Trophoblast cell (in vitro differentiated cells and primary cell): ENCODE results near the gene WDFY1.

Experiments
- DNase-seq, 2 donors: peaks; one replicate each; pipeline ENCODE4 v3.0.0-alpha.2; 2016
- H2AFZ ChIP-seq: 2 replicates; pipeline ENCODE4 v1.6.1; 2013; ENCODE audit warnings: low read length, moderate library complexity, mild to moderate bottlenecking; ENCODE audit not compliant: insufficient read depth, poor library complexity
- H2AK5ac ChIP-seq: 2 replicates; pipeline ENCODE4 v1.6.1; 2013; ENCODE audit warnings: mild to moderate bottlenecking, low read length
- H2BK120ac ChIP-seq: 2 replicates; pipeline ENCODE4 v1.6.1; 2013; ENCODE audit warnings: low read length, mild to moderate bottlenecking, moderate library complexity; ENCODE audit not compliant: insufficient read depth, poor library complexity
- H2BK12ac ChIP-seq: 2 replicates; pipeline ENCODE4 v1.6.1; 2013; ENCODE audit warnings: mild to moderate bottlenecking, low read length, moderate library complexity
- H2BK5ac ChIP-seq: 2 replicates; pipeline ENCODE4 v1.6.1; 2013; ENCODE audit warnings: low read length, low read depth, moderate library complexity, mild to moderate bottlenecking; ENCODE audit not compliant: poor library complexity
- H3K14ac ChIP-seq: 2 replicates; pipeline ENCODE4 v1.6.1; 2013; ENCODE audit warnings: mild to moderate bottlenecking, low read length
- H3K18ac ChIP-seq: 2 replicates; pipeline ENCODE4 v1.6.1; 2013; ENCODE audit warnings: mild to moderate bottlenecking, low read length
- H3K23ac ChIP-seq: 2 replicates; pipeline ENCODE4 v1.6.1; 2013; ENCODE audit warnings: low read length
- H3K27ac ChIP-seq: 2 replicates; pipeline ENCODE4 v1.5.1; 2013; ENCODE audit warnings: low read depth, mild to moderate bottlenecking, inconsistent platforms, low read length, moderate library complexity
- H3K27me3 ChIP-seq: 2 replicates; pipeline ENCODE4 v1.6.1; 2013; ENCODE audit warnings: inconsistent platforms, mild to moderate bottlenecking, low read length, moderate library complexity; ENCODE audit not compliant: insufficient read depth
- H3K36me3 ChIP-seq, 2 experiments: 1 replicate in 1 of 2; 2 replicates in 1 of 2; pipeline ENCODE4 v1.6.1; 2013; ENCODE audit warnings: low read length in 2 of 2, mild to moderate bottlenecking in 2 of 2, moderate library complexity in 1 of 2; ENCODE audit not compliant: insufficient read depth in 2 of 2, control insufficient read depth in 1 of 2
- H3K4ac ChIP-seq: 2 replicates; pipeline ENCODE4 v1.6.1; 2013; ENCODE audit warnings: low read depth, mild to moderate bottlenecking, low read length, moderate library complexity
- H3K4me1 ChIP-seq, 2 experiments: 1 replicate in 1 of 2; 2 replicates in 1 of 2; pipeline ENCODE4 v1.6.1; 2013; ENCODE audit warnings: low read length in 2 of 2, mild to moderate bottlenecking in 2 of 2, moderate library complexity in 1 of 2; ENCODE audit not compliant: insufficient read depth in 2 of 2, control insufficient read depth in 1 of 2
- H3K4me2 ChIP-seq: 2 replicates; pipeline ENCODE4 v1.6.1; 2013; ENCODE audit warnings: inconsistent platforms, mild to moderate bottlenecking, low read length, moderate library complexity
- H3K4me3 ChIP-seq: 2 replicates; pipeline ENCODE4 v1.5.1; 2013; ENCODE audit warnings: mild to moderate bottlenecking, low read depth, low read length, inconsistent platforms
- H3K79me1 ChIP-seq: one replicate; pipeline ENCODE4 v1.6.1; 2013; ENCODE audit warnings: low read length
- H3K79me2 ChIP-seq: 2 replicates; pipeline ENCODE4 v1.6.1; 2013; ENCODE audit warnings: low read length, mild to moderate bottlenecking; ENCODE audit not compliant: control insufficient read depth, insufficient read depth, poor library complexity
- H3K9ac ChIP-seq: 2 replicates; pipeline ENCODE4 v1.6.1; 2013; ENCODE audit warnings: mild to moderate bottlenecking, low read length
- H3K9me3 ChIP-seq: 2 replicates; pipeline ENCODE4 v1.6.1; 2013; ENCODE audit warnings: low read depth, mild to moderate bottlenecking, control low read depth, inconsistent platforms, low read length; ENCODE audit not compliant: insufficient read depth
- H4K12ac ChIP-seq: 2 replicates; pipeline ENCODE4 v1.6.1; 2013; ENCODE audit warnings: low read depth, mild to moderate bottlenecking, low read length, moderate library complexity
- H4K8ac ChIP-seq: 2 replicates; pipeline ENCODE4 v1.6.1; 2013; ENCODE audit warnings: low read depth, mild to moderate bottlenecking, low read length, moderate library complexity
- H4K91ac ChIP-seq: one replicate; pipeline ENCODE4 v1.6.1; 2013; ENCODE audit warnings: low read depth, mild to moderate bottlenecking, low read length, moderate library complexity
- WGBS: extraction: QIAGEN DNeasy Blood & Tissue Kit; methylation state at CpG from one replicate; pipeline ENCODE4 v1.1.7; 2013; ENCODE audit warnings: missing lambda C conversion rate; ENCODE audit not compliant: insufficient read length, insufficient coverage; ENCODE audit errors: extremely low coverage; 5-methylcytosine and 5-hydroxymethylcytosine counted together

WDFY1 gene

GRCh38 chr2:223928113-223929006 is 16.8 kb downstream of the WDFY1 start:
- Histone ChIP-seq H2BK12ac (no peak overlapping the region), H2BK5ac (no peak overlapping the region), H3K27ac (peak overlapping the region; percentile 4), H4K12ac (no peak overlapping the region), H4K91ac (no peak overlapping the region), H3K9me3 (no peaks in the 10 kb centered on the region), H2BK120ac (no peak overlapping the region), H3K79me2 (peaks cover under 1% of the 10 kb centered on the region), H3K4ac (peak overlapping the region; percentile 64), H3K14ac (no peak overlapping the region), H3K18ac (peak overlapping the region; percentile 33), H3K9ac (no peak overlapping the region), H3K4me3 (no peak overlapping the region), H3K79me1 (peaks cover 5% of the 10 kb centered on the region), H2AK5ac (no peak overlapping the region), H3K23ac (no peak overlapping the region), H3K27me3 (no peaks in the 10 kb centered on the region), H3K36me3 (peaks cover 0 to 2% of the 10 kb centered on the region in 2 experiments), H2AFZ (no peak overlapping the region), H4K8ac (no peak overlapping the region), H3K4me2 (no peak overlapping the region), H3K4me1 (peaks cover 0 to 3% of the 10 kb centered on the region in 2 experiments)
- no CpG with 5 or more reads among the region's 7 CpGs for WGBS
- no peak for DNase-seq

GRCh38 chr2:223925106-223925505 is 20.0 kb downstream of the WDFY1 start:
- no peak overlapping the region for H2BK5ac ChIP-seq
- H2BK12ac ChIP-seq, result no peak overlapping the region
- H3K79me2 ChIP-seq, result peaks cover 3% of the 10 kb centered on the region
- H2AK5ac ChIP-seq, result no peak overlapping the region
- no peak overlapping the region for H3K27ac ChIP-seq
- H3K14ac ChIP-seq, result no peak overlapping the region
- no peak overlapping the region for H3K23ac ChIP-seq
- H3K4me1 ChIP-seq, result peaks cover 0 to 2% of the 10 kb centered on the region in 2 experiments
- no peak overlapping the region for H2BK120ac ChIP-seq
- H3K4me3 ChIP-seq, result no peak overlapping the region
- no peaks in the 10 kb centered on the region for H3K27me3 ChIP-seq
- no peak overlapping the region for H3K18ac ChIP-seq
- H3K9ac ChIP-seq, result no peak overlapping the region
- no peak overlapping the region for H4K12ac ChIP-seq
- no peak overlapping the region for H3K4ac ChIP-seq
- no peak overlapping the region for H3K4me2 ChIP-seq
- WGBS, result no CpG with 5 or more reads among the region's 3 CpGs
- no peak overlapping the region for H2AFZ ChIP-seq
- H3K9me3 ChIP-seq, result no peaks in the 10 kb centered on the region
- H4K8ac ChIP-seq, result no peak overlapping the region
- peak in 1 of 2 donors; percentile 53 for DNase-seq
- peaks cover 3% of the 10 kb centered on the region for H3K79me1 ChIP-seq
- peaks cover 0 to 2% of the 10 kb centered on the region in 2 experiments for H3K36me3 ChIP-seq
- no peak overlapping the region for H4K91ac ChIP-seq

GRCh38 chr2:223923976-223924375 is 21.2 kb downstream of the WDFY1 start:
- H3K27me3 ChIP-seq, result no peaks in the 10 kb centered on the region
- no peak overlapping the region for H3K4ac ChIP-seq
- H4K12ac ChIP-seq, result no peak overlapping the region
- no peak overlapping the region for H3K4me3 ChIP-seq
- no peak overlapping the region for H2BK120ac ChIP-seq
- no peak overlapping the region for H3K4me2 ChIP-seq
- no CpG with 5 or more reads among the region's 2 CpGs for whole genome bisulfite sequencing
- no peak for DNase-seq
- H2AK5ac ChIP-seq, result no peak overlapping the region
- no peak overlapping the region for H2BK5ac ChIP-seq
- H3K14ac ChIP-seq, result no peak overlapping the region
- H3K79me2 ChIP-seq, result peaks cover 5% of the 10 kb centered on the region
- no peak overlapping the region for H2BK12ac ChIP-seq
- no peaks in the 10 kb centered on the region for H3K79me1 ChIP-seq
- H3K9me3 ChIP-seq, result no peaks in the 10 kb centered on the region
- no peak overlapping the region for H4K8ac ChIP-seq
- no peak overlapping the region for H3K9ac ChIP-seq
- no peaks in the 10 kb centered on the region for H3K4me1 ChIP-seq
- H3K27ac ChIP-seq, result no peak overlapping the region
- no peak overlapping the region for H2AFZ ChIP-seq
- H4K91ac ChIP-seq, result no peak overlapping the region
- H3K18ac ChIP-seq, result no peak overlapping the region
- H3K23ac ChIP-seq, result no peak overlapping the region
- peaks cover 0 to 2% of the 10 kb centered on the region in 2 experiments for H3K36me3 ChIP-seq

GRCh38 chr2:223922308-223922707 is 22.8 kb downstream of the WDFY1 start:
- no peak overlapping the region for H3K27ac ChIP-seq
- H3K23ac ChIP-seq, result no peak overlapping the region
- no peaks in the 10 kb centered on the region for H3K79me1 ChIP-seq
- no CpG with 5 or more reads among the region's 3 CpGs for WGBS
- no peak overlapping the region for H2AFZ ChIP-seq
- H3K36me3 ChIP-seq, result peaks cover 2% of the 10 kb centered on the region in 2 experiments
- H3K14ac ChIP-seq, result no peak overlapping the region
- no peaks in the 10 kb centered on the region for H3K9me3 ChIP-seq
- H4K8ac ChIP-seq, result no peak overlapping the region
- no peak overlapping the region for H2BK120ac ChIP-seq
- H2AK5ac ChIP-seq, result no peak overlapping the region
- H3K79me2 ChIP-seq, result peaks cover 5% of the 10 kb centered on the region
- H3K4me2 ChIP-seq, result no peak overlapping the region
- no peak overlapping the region for H3K9ac ChIP-seq
- no peak overlapping the region for H2BK5ac ChIP-seq
- no peak overlapping the region for H4K91ac ChIP-seq
- DNase-seq, result no peak
- no peaks in the 10 kb centered on the region for H3K4me1 ChIP-seq
- no peak overlapping the region for H2BK12ac ChIP-seq
- no peak overlapping the region for H3K18ac ChIP-seq
- H3K27me3 ChIP-seq, result no peaks in the 10 kb centered on the region
- H4K12ac ChIP-seq, result no peak overlapping the region
- no peak overlapping the region for H3K4ac ChIP-seq
- H3K4me3 ChIP-seq, result no peak overlapping the region
